T-cell (primary cell): ENCODE data around the gene LARGE1. TPM values are rescaled to one million over a fixed set of nuclear protein-coding genes. Genes with fewer than 3 reads are reported as not detected.

ENCODE experiments used
- ATAC-seq, 4 experiments: fragments of 200-7000 bp in 3 of 4; fragments of 150-1000 bp in 1 of 4; cut with Tn5 transposase; replicated peaks in 1 of 4; 1 replicate in 3 of 4; 2 replicates in 1 of 4; pipeline ENCODE4 v1.10.0; 2021; ENCODE audit warnings: moderate library complexity in 3 of 4, mild to moderate bottlenecking in 2 of 4, moderate number of reproducible peaks in 1 of 4
- CTCF ChIA-PET, 2 donors: fragments of 300-600 bp; sonication (Branson Sonifier 250); formaldehyde crosslinking; loops; one replicate each; lab custom pipeline; 2022; ENCODE audit warnings: antibody characterized with exemption in 2 of 2; lab: Charles Lee
- POLR2A ChIA-PET, 2 donors: fragments of 300-600 bp; sonication (Branson Sonifier 250); formaldehyde crosslinking; loops; one replicate each; lab custom pipeline; 2022; ENCODE audit warnings: antibody characterized with exemption in 2 of 2; lab: Charles Lee
- DNase-seq, 35 experiments: peaks; one replicate each; pipeline versions ENCODE4 v3.0.0 to v3.0.0-alpha.2; 2013 to 2023
- H3K27ac ChIP-seq: one replicate; pipeline ENCODE4 v1.5.1; 2013; ENCODE audit warnings: low read length
- H3K27me3 ChIP-seq, 2 experiments: replicated peaks in 1 of 2; 1 replicate in 1 of 2; 2 replicates in 1 of 2; pipeline versions ENCODE4 v1.6.1 to v1.7.0; 2013; ENCODE audit warnings: low read length in 1 of 2, mixed read lengths in 1 of 2; ENCODE audit not compliant: control insufficient read depth in 2 of 2, insufficient read depth in 2 of 2; ENCODE audit errors: extremely low read depth in 1 of 2
- H3K36me3 ChIP-seq, 2 donors: 1 replicate in 1 of 2; 2 replicates in 1 of 2; pipeline versions ENCODE4 v1.6.1 to v1.7.0; 2013; ENCODE audit warnings: low read length in 1 of 2; ENCODE audit not compliant: control insufficient read depth in 2 of 2, insufficient read depth in 1 of 2; ENCODE audit errors: extremely low read depth in 1 of 2
- H3K4me1 ChIP-seq, 2 experiments: 1 replicate in 1 of 2; 2 replicates in 1 of 2; pipeline versions ENCODE4 v1.6.1 to v1.7.0; 2013; ENCODE audit warnings: low read length in 2 of 2, mixed read lengths in 1 of 2; ENCODE audit not compliant: insufficient read depth in 2 of 2, control insufficient read depth in 1 of 2; ENCODE audit errors: extremely low read depth in 1 of 2
- H3K4me3 ChIP-seq, 2 donors: 1 replicate in 1 of 2; 2 replicates in 1 of 2; pipeline versions ENCODE4 v1.5.1 to v1.7.0; 2013; ENCODE audit warnings: mild to moderate bottlenecking in 2 of 2, low read length in 1 of 2, moderate library complexity in 1 of 2; ENCODE audit not compliant: control insufficient read depth in 1 of 2; ENCODE audit errors: extremely low read depth in 1 of 2
- H3K9me3 ChIP-seq: 2 replicates; pipeline ENCODE4 v1.7.0; 2013
- H3K27ac Mint-ChIP-seq, 2 donors: one replicate each; pipeline ENCODE4 v1.8.0; 2020 to 2021; ENCODE audit warnings: mild to moderate bottlenecking in 2 of 2, mixed read lengths in 2 of 2
- H3K27me3 Mint-ChIP-seq, 2 donors: one replicate each; pipeline ENCODE4 v1.8.0; 2021 to 2022; ENCODE audit warnings: mixed read lengths in 2 of 2
- H3K36me3 Mint-ChIP-seq: one replicate; pipeline ENCODE4 v1.8.0; 2021; ENCODE audit warnings: mixed read lengths
- H3K4me1 Mint-ChIP-seq, 3 donors: one replicate each; pipeline ENCODE4 v1.8.0; 2020 to 2022; ENCODE audit warnings: mixed read lengths in 3 of 3, mild to moderate bottlenecking in 1 of 3
- H3K4me3 Mint-ChIP-seq, 3 donors: one replicate each; pipeline ENCODE4 v1.8.0; 2020 to 2022; ENCODE audit warnings: mild to moderate bottlenecking in 3 of 3, mixed read lengths in 3 of 3, moderate library complexity in 3 of 3
- H3K9me3 Mint-ChIP-seq, 3 donors: one replicate each; pipeline ENCODE4 v1.8.0; 2020 to 2022; ENCODE audit warnings: mixed read lengths in 3 of 3
- WGBS: methylation state at CpG from one replicate; pipeline ENCODE4 v1.1.5; 2013; ENCODE audit warnings: missing lambda C conversion rate; ENCODE audit not compliant: insufficient coverage; 5-methylcytosine and 5-hydroxymethylcytosine counted together
- total RNA-seq, 35 experiments: library from RNA in 6 of 35; stranded (reverse) in 6 of 35; fragments of 120-200 nt in 1 of 35; gene quantifications; one replicate each; pipeline versions ENCODE4 v1.2.1 to v1.2.4 and lab custom pipeline; 2013 to 2026

LARGE1 gene
- total RNA-seq, 5 donors from 2014 or later (not counting 1 experiment from before 2014, with no cell fraction given): 0.53 to 6.1 (median 3.0) TPM

- peak overlapping the region; percentile 65 to 76 (median 72) for H3K4me3 Mint-ChIP-seq
- CTCF ChIA-PET: no interaction called here
- whole genome bisulfite sequencing: 54% methylated on average over 4 of the region's 10 CpGs
Observed at GRCh38 chr22:33918676-33919365, 1.5 kb downstream of the LARGE1 start.

DNA sequence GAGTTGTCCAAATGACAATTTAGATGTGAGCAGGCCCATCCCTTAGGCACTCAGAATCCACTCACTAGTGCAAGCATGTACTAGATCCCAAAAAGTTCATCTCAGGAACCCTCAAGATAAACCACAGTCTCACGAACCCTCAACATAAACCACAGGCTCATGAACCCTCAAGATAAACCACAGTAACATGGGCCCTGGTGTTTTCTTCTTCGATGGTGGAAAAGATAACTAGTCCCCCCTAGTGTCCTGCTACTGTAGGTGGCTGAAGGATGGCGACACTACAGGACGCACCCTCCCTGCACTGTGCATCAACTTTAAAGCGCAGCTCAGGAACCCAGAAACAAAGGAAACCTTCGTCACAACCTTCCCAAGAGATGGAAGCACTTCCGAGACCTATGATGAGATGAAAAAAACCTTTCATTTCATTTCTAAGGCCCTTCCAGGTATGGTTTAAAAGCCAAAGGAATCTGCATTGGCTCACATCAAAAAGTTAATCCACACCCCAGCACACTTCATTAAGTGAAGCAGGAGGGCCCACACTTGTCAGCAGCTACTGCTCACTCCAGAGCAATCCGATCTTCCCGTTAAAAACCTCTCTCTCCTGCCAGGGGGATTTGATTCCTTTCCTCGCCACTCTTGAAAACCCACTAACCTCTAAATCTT lies 2.4 kb downstream of the LARGE1 start:
- ChIA-PET CTCF (no interaction called here), POLR2A (no interaction called here)
- no peak overlapping the region for H3K27ac ChIP-seq
- no peak for DNase-seq
- no peaks in the 10 kb centered on the region for H3K9me3 ChIP-seq
- Mint-ChIP-seq H3K36me3 (no peaks in the 10 kb centered on the region), H3K9me3 (no peaks in the 10 kb centered on the region), H3K27ac (peak overlapping the region in 1 of 2 donors; percentile 61), H3K27me3 (peaks cover 49 to 51% of the 10 kb centered on the region in 2 donors), H3K4me3 (no peak overlapping the region), H3K4me1 (peaks cover 11 to 19% (median 16%) of the 10 kb centered on the region in 3 donors)
- no peak for ATAC-seq
- H3K27me3 ChIP-seq: peaks cover 2 to 31% of the 10 kb centered on the region in 2 experiments
- H3K4me3 ChIP-seq: no peak overlapping the region
- H3K36me3 ChIP-seq: no peaks in the 10 kb centered on the region
- WGBS: no CpG with 5 or more reads among the region's 10 CpGs
- H3K4me1 ChIP-seq: peaks cover 0 to 26% of the 10 kb centered on the region in 2 experiments

More at GRCh38 chr22:33918676-33919365, 1.5 kb downstream of the LARGE1 start:
- Histone ChIP-seq H3K36me3 (no peaks in the 10 kb centered on the region), H3K9me3 (no peaks in the 10 kb centered on the region), H3K4me3 (no peak overlapping the region), H3K27me3 (peaks cover 2 to 33% of the 10 kb centered on the region in 2 experiments), H3K27ac (no peak overlapping the region), H3K4me1 (peaks cover 0 to 26% of the 10 kb centered on the region in 2 experiments)
- no peaks in the 10 kb centered on the region for H3K9me3 Mint-ChIP-seq
- H3K27me3 Mint-ChIP-seq: peaks cover 58 to 60% of the 10 kb centered on the region in 2 donors
- no peaks in the 10 kb centered on the region for H3K36me3 Mint-ChIP-seq
- POLR2A ChIA-PET: no interaction called here
- no peak for DNase-seq
- ATAC-seq: no peak
- H3K4me1 Mint-ChIP-seq: peaks cover 13 to 24% (median 22%) of the 10 kb centered on the region in 3 donors
- H3K27ac Mint-ChIP-seq: no peak overlapping the region

DNA sequence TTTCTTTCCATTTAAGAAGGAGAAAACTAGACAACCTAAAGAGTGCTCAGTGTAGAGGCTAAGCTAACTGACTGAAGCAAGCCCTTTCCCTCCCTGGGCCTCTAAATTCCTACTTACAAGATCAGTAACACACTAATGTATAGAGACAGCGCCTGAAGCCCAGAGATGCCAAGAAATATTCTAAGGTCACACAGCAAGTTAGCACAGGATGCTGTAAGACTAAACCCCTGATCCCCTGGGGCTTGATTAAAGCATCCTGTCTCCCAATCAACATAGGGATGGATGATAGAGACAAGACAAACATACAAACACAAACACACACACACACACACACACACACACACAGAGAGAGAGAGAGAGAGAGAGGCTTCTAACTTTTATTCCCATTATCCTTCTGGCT lies 5.6 kb downstream of the LARGE1 start:
- Mint-ChIP-seq H3K27me3 (peaks cover 41 to 47% of the 10 kb centered on the region in 2 donors), H3K36me3 (no peaks in the 10 kb centered on the region)

DNA sequence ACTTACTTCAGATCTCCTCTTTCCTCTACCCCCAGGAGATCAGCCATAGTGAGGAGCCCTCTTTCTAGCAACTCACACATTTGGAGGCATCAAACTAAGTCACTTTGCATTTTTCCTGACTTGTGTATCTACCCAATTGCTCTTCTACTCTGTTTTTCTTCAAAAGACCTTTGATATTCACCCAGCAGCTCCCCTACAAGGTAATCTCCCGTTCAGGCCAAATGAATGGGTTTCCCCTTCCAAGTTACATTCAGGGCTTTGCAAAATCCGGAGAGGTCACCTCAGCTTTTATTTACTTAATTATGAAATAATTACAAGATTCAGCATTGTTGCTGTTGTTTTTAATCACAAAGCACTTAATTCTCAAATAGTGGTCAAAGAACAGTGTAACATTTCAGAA lies 6.1 kb downstream of the LARGE1 start:
- Mint-ChIP-seq H3K27ac (no peak overlapping the region), H3K27me3 (peaks cover 37 to 43% of the 10 kb centered on the region in 2 donors), H3K4me3 (no peak overlapping the region), H3K9me3 (no peaks in the 10 kb centered on the region), H3K4me1 (peaks cover 0 to 5% (median 1%) of the 10 kb centered on the region in 3 donors), H3K36me3 (no peaks in the 10 kb centered on the region)
- Histone ChIP-seq H3K27me3 (peaks cover 2 to 4% of the 10 kb centered on the region in 2 experiments), H3K9me3 (no peaks in the 10 kb centered on the region), H3K4me3 (no peak overlapping the region), H3K36me3 (no peaks in the 10 kb centered on the region), H3K27ac (no peak overlapping the region), H3K4me1 (no peaks in the 10 kb centered on the region)
- ChIA-PET POLR2A (no interaction called here), CTCF (no interaction called here)
- no CpG with 5 or more reads among the region's 2 CpGs for WGBS
- DNase-seq (no peak), ATAC-seq (no peak)

More for the DNA sequence above, 5.6 kb downstream of the LARGE1 start:
- H3K4me3 Mint-ChIP-seq: no peak overlapping the region
- H3K27me3 ChIP-seq: peaks cover 2 to 9% of the 10 kb centered on the region in 2 experiments
- ATAC-seq: no peak
- ChIA-PET POLR2A (no interaction called here), CTCF (no interaction called here)
- H3K4me3 ChIP-seq: no peak overlapping the region
- H3K4me1 ChIP-seq: peaks cover 0 to 5% of the 10 kb centered on the region in 2 experiments
- peaks cover 0 to 9% (median 4%) of the 10 kb centered on the region in 3 donors for H3K4me1 Mint-ChIP-seq
- no peaks in the 10 kb centered on the region for H3K9me3 ChIP-seq
- H3K36me3 ChIP-seq: no peaks in the 10 kb centered on the region
- H3K27ac ChIP-seq: no peak overlapping the region
- WGBS: no CpG with 5 or more reads among the region's 1 CpG
- no peak overlapping the region for H3K27ac Mint-ChIP-seq
- no peak for DNase-seq
- no peaks in the 10 kb centered on the region for H3K9me3 Mint-ChIP-seq

DNA sequence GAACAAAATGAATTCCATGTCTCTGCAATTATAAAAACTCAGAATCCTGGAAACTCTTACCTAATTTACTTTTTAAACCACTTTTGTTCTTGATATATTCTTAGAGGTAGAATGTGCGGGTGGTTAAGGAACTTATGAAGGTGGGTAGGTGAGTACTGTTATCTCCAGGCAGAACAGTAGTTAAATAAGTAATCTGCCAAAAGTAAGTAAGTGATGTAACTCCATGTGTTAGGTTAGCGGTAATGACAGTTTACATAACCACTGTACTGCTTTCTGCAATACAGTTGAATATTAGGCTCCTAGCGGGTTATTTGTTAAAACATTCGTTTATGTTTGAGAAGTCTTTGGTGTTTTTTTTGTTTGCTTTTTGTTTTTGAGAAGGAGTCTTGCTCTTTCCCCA lies 7.1 kb downstream of the LARGE1 start:
- peaks cover 0 to 2% of the 10 kb centered on the region in 2 experiments for H3K27me3 ChIP-seq
- Mint-ChIP-seq H3K27ac (no peak overlapping the region), H3K9me3 (no peaks in the 10 kb centered on the region), H3K4me1 (peaks cover 0 to 2% (median 0%) of the 10 kb centered on the region in 3 donors), H3K27me3 (peaks cover 27 to 33% of the 10 kb centered on the region in 2 donors), H3K36me3 (no peaks in the 10 kb centered on the region), H3K4me3 (no peak overlapping the region)
- no CpG with 5 or more reads among the region's 4 CpGs for WGBS
- no peak overlapping the region for H3K4me3 ChIP-seq
- DNase-seq (no peak), ATAC-seq (no peak)
- POLR2A ChIA-PET: no interaction called here
- no peaks in the 10 kb centered on the region for H3K36me3 ChIP-seq
- no peaks in the 10 kb centered on the region for H3K4me1 ChIP-seq
- no peak overlapping the region for H3K27ac ChIP-seq
- CTCF ChIA-PET: no interaction called here
- H3K9me3 ChIP-seq: no peaks in the 10 kb centered on the region

DNA sequence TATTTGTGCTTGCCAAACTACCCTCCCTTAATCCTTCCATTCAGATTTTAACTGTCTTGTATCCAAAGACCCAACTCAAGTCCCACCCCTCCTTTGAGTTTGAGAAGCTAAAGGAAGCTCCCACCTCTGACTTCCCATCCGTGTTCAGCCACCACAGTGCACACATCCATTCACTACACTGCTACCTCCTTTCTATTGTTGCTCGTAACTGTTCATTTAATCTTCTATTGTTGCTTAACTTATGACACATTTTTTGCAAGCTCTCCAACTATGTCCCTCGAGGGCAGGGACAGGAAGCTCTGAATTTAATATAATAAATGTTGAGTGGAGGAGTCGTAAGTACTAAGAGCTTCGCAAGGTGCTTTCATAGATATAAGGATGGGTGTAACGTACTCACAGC lies 10.4 kb downstream of the LARGE1 start:
- H3K4me3 ChIP-seq: no peak overlapping the region
- no peak for DNase-seq
- no peak overlapping the region for H3K4me3 Mint-ChIP-seq
- H3K9me3 Mint-ChIP-seq: no peaks in the 10 kb centered on the region
- H3K4me1 Mint-ChIP-seq: no peaks in the 10 kb centered on the region
- ChIA-PET POLR2A (no interaction called here), CTCF (no interaction called here)
- peaks cover 6% of the 10 kb centered on the region in 2 donors for H3K27me3 Mint-ChIP-seq
- H3K36me3 Mint-ChIP-seq: no peaks in the 10 kb centered on the region
- no peaks in the 10 kb centered on the region for H3K36me3 ChIP-seq
- H3K27ac ChIP-seq: no peak overlapping the region
- H3K9me3 ChIP-seq: no peaks in the 10 kb centered on the region
- H3K4me1 ChIP-seq: no peaks in the 10 kb centered on the region
- no peak overlapping the region for H3K27ac Mint-ChIP-seq
- H3K27me3 ChIP-seq: peaks cover 0 to 2% of the 10 kb centered on the region in 2 experiments
- ATAC-seq: no peak
- WGBS: 80% methylated on average over 2 of the region's 6 CpGs
